CD4-positive, alpha-beta T cell treated with Interleukin-10 for 1 hour (primary cell): Measurements from ENCODE around the gene USP40.

Experiments used
- DNase-seq: peaks from one replicate; pipeline ENCODE4 v3.0.0-alpha.2; 2020

Gene USP40

DNA sequence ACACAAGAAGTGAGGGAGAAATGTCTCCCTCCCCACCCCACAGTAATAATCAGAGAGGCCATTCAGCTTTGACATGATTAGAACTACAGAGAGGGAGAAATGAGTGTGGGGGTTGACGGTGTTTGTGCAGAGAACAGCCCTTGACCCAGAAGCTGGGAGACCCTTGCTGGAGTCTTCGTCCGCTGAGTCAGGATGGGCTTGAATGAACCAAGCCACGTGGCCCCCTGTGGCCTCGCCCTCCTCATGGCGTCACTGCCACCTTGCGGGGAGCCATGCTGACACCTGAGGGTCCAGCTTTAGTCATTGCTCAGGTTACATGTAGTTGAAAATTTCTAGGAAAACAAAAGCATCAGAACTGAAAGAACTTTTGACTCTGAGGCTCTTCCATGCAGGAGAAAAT is 111.1 kb downstream of the USP40 start:
- no peak for DNase-seq

DNA sequence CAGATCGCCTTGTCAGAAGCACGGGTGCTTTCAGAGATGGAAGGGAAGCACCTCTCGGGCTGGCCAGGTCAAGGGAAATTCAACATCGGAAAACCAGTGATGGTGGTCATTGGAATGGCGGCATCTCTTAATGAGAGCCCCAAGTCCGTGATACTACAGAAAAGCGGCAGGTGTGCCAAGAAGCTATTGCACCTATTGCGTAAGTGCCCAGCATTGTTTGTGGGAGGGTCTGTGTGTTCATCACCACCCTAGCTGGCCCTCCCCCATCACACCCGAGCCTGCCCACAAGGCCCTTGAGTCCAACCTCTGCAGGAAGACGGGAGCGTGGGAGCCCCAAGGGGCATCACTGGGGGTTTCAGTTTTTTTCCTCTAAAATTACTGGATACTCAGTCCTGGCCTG is 111.6 kb downstream of the USP40 start:
- no peak for DNase-seq

DNA sequence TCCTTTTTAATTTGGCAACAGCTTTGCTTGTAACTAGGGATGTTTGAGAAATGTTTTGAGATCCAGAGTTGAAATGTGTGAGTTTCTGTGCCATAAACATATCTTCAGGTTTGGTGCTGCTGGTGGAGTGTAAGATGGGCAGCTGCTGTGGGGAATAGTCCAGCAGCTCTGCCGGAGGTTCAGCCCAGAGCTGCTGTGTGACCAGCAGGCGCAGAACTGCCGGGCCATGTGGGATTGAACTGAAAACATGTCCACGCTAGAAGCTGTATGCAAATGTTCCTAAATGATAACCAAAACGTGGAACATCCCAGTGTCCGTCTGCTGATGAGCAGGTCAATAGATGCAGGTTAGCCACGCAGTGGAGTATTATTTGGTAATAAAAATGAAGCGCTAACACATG is 112.7 kb downstream of the USP40 start:
- DNase-seq, result no peak

DNA sequence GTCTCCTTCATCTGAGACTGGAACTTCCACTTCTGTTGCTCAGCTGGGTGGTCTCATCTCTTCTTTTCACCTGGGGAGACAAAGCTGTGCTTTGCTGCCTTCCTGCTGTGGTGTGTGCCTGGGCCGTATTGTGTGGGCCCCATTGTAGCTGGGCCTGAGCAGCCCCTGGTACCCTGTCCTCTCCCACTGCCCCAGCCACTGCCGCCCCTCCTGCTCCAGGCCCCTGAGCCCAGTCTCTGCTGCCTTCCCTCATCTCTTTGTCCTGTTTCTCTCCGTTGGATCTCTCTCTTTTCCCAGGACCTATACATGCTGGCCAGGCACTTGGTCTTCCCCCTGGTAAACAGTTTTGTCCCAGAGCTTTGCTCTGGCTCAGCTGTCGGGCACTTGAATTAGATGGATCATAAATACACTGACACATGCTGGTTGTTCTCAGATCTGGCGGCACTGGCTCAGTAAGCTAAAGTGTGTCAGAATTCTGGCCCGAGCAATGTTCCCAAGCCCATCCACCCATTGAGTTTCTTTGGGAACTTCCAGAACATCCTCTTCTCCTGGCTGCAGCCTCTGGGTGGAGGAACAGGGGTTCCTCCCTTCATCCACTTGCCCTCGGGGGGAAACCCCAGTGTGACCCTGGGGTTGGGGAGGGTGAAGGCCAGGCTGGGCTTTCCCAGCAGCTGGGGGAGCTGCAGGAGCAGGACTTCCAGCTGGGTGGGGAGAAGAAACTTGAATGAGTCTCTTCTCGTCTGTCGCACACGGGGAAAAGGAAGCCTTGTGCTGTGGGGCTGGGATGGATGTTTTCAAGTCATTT is 113.3 kb downstream of the USP40 start:
- DNase-seq, result no peak

DNA sequence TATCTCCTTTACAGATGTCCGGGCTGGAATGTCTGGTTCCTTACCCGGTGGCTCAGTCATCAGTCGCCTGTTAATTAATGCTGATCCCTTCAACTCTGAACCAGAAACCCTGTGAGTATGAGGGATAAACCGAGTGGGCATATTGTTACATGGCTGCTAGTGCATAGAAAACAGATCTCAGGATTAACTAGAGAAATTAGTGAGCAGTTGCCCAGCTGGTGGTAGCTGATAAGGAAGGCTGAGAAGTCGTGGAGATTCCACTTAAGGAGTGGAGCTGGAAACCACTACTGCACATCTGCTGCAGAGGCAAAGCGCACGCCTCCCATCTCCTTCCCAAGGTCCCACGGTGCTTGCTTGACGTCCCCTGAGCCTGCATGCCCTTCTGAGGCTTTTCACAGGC is 114.6 kb downstream of the USP40 start:
- no peak for DNase-seq

DNA sequence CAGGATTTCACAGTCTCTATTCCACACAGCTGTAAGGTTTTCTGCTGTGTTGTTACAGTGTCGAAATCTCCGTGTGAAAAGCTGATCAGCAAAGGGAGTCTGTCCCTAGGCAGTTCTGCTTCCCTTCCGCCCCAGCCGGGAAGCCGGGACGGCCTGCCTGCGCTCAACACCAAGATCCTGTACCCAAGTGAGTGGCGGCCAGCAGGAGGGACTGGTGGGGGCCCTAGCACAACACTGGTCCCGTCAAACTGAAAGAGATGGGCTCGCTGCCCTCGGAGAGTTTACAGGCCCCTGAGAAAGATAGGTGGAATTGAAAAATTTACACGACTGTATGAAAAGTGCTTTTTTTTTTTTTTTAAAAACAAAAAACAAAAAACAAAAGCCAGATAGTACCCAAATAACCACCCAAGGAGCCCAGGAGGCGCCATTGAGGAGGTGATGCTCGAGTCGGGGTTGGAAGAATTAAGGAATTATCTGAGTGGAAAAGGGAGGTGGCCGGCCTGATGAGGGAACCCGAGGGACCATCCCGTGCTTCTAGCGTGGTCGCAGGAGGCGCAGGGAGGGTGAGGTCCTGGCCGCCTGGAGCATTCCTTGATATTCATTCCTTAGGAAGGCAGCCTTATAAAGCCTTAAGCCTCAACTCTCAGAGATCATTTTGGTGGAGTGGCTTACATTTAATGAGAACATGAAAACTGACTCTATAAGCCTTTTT is 115.6 kb downstream of the USP40 start:
- no peak for DNase-seq

DNA sequence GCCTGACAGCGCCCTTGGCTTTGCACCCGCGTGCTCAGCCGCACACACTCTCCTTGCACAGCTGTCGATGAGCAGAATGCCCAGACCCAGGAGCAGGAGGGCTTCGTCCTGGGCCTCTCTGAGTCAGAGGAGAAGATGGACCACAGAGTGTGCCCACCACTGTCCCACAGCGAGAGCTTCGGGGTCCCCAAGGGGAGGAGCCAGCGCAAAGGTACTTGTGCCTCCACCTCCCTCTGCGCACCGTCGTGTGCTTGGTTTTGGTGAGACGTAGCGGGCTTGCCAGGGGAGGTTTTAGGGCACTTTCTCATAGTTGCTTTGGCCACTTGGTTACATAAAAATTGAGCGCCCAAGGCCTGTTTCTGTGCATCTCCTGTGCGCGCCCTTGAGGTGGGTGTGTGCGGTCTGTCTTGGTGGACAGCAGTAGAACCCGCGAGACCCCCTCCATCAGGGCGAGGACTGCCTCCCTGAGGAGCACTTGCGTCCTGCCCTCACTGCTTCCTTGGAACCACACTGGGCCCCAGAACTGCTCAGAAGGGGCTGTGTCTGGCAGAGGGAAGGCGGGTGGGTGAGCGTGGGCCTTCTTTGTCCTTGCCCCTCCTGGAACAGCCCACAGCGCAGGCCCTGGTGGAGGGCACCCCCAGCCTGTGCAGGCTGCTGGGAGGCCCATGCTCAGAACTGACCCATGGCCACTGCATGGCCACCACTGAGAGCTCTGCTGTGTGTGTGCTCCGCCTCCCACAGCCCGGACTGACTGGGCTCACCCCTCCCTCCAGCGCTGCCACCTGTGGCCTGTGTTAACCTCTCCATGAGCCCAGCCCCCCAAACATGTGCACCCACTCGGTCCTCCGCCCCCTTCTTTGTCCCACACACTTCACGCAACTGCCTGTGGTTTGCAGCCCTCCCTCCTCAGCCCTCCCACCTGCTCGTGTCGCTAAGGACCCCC is 116.4 kb downstream of the USP40 start:
- no peak for DNase-seq

DNA sequence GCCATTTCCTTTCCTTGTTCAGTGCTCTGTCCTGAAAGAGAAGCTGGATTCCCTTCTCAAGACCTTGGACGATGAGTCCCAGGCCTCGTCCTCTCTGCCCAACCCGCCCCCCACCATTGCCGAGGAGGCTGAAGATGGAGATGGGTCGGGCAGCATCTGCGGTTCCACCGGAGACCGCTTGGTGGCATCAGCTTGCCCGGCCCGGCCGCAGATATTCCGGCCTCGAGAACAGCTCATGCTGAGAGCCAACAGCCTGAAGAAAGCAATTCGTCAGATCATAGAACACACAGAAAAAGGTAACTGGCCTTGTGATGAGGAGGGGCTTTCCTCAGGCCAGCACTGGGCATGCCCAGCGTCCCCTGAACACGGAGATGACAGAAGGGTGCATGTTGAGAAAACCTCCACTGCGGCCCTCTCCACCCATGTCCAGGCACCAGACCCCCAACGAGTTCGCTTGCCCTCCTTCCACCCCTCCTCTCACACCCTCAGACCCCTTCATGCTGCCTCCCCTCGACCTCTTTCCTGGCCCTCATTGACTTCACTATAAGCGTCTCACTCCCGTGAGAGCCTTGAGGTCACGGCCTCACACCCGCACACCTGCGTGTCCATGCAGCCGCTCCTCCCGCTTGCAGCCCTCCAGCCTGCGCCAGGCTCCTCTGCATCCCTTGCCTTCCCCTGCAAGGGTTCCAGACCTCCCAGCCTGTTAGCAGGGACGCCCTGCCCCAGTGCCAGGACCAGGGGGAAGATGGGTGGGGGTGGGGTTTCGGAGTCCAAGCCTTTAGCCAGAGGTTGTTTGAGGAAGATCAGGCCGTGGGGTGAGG is 117.3 kb downstream of the USP40 start:
- no peak for DNase-seq

DNA sequence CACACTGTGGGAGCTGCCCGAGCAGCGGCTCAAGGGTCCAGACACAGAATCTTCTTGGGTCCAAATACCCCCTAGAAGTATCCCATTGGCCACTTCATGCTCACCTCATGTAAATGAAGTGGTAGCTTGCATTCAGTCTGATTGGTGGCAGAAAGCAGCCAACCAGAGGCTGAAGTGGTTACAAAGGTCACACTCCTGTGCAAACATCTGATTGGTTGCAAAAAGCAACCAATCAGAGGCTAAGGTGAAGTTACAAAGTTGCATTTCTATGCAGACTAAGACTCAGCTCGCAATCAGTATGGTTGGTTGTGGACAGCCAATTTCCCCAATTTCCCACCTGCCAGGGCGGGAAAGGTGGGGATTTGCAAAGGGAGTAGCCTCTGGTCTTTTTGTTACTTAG is 118.0 kb downstream of the USP40 start:
- no peak for DNase-seq

DNA sequence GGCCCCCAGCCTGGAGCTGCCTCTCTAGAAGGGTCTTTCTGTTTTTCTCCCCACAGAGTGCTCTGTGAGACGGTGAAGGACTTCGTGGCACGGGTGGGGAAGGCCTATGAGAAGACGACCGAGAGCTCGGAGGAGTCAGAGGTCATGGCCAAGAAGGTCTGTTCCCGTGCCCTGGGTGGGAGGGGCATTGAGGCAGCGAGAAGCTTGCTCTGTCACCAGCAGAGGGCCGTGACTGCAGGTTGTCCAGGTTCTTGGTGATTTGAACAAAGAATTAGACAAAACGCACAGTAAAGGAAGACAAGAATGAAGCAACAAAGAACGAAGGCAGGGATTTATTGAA is 118.4 kb downstream of the USP40 start:
- no peak for DNase-seq

DNA sequence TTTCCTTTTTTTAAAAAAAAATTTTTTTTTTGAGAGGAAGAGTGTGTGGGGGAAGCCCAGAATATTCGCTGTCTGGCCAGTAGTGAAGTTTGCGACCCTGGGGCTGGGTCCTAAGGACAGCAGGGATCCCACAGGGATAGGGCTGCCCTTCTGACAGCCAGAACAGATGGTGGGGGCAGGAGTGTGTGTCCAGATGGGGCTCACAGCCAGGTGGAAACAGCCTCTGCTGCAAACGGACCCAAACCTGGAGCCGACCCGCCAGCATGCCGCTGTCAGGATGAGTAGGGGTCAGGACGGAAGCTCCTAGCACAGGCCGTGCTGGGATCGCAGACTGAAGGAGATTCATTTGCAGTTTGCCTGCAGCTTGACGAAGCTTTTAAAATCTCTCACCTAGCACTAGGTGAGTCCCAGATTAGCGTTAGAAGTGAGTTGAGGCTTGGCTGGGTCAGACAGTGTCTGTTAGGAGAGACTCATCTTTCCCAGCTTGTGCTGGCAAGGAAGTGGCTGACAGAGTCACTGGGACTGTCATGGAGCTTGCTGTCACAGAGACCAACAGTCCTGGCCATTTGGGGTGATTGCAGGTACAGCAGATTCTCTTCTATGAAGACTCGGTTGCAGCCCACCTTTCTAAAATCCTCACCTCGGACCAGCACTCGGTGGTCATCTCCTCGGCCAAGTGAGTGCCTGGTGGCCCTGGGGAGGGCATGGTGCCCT is 118.9 kb downstream of the USP40 start:
- DNase-seq, result no peak

DNA sequence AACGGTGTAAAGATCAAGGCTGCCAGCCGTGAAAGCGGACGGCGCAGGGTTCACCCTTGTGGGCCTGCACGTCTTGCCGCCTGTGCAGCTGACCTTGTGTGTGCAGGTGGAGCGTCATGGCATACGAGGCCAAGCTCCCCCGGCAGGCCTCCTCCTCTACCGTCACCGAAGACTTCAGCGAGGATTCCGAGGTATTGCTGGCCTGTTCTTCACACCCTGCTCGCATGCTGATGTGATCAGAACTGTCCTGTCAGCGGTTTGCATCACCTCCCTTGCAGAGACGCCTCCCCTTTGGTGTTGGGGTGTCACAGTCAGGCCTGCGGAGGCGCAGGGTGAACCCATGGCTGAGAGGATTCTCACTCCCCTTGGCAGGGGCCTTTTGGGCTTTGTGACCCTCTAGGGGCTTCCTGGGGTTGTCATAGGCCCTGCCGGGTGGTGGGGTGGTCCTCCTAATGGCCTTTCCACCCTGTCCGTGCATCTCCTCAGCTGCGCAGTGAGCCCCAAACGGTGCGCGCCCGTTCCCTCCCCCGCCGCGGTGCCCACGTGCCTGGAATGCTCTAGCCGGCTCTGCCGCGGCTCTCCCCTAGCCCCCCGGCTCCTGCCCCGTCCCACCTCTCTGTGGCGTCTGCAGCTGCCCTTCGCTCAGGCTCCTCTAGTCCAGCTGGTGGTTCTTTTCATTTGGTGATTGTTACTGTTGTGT is 119.8 kb downstream of the USP40 start:
- no peak for DNase-seq

DNA sequence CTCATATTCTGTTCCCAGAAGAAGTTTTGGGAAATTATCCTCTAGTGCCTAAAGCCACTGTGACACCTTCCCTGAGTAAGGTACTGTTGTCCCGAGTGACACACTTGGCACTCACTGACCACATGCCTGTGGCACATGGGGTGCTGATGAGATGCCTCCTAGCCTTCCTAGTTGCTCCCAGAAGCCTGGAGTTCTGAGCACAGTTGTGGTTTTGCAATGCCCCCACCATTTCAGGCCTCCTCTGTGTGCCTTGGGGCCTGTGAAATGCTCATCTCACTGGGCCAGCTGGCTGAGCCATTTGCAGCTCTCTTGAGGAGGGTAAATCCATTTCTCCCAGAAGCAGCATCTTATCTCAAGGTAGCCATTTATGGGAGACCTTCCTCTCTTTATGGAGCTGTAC is 120.5 kb downstream of the USP40 start:
- DNase-seq, result no peak

DNA sequence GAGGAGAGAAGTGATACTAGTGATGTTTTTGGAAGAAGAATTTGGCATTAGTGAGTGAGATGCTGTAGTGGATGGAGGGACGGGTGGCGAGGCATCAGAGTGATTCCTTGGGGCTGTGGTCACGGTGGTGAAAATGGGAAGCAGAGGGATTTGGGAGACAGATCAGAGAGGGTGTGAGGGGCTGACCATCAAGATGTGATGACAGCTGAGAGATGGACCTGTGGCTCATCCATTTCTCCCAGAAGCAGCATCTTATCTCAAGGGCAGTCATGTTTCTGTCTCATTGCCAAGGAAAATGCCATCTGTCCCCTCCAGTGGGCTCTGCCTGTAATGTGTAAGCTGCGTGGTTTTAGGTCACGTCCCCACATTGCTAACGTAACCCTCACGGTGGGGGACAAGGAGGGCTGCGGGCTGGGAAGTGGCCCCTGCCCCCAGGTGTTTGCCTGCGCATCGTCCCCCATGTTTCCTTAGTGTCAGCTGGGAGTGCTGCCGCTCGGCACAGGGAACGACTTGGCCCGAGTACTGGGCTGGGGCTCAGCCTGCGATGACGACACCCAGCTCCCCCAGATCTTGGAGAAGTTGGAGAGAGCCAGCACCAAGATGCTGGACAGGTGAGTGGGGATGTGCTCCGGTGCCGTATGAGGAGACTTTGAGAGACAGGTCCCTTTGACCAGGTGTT is 121.3 kb downstream of the USP40 start:
- no peak for DNase-seq

DNA sequence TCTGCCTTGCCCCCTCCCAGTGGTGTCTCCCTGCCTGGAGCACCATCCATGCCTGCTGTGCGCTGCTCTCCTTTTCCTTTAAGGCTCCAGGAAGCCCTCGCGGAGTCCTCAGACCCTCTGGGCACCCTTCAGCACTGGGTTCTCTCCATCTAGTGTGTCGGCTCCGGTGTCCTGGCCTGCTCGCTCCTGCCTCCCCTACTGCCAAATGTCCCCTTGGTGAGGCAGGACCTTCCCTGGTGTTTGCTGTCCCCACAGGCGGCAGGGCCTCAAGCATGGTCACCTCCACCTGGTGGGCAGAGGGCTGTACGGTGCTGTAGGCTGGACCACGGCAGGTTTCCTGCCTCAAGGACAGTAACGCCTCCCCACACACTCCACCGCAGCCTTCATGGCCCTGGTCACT is 122.1 kb downstream of the USP40 start:
- DNase-seq, result no peak

DNA sequence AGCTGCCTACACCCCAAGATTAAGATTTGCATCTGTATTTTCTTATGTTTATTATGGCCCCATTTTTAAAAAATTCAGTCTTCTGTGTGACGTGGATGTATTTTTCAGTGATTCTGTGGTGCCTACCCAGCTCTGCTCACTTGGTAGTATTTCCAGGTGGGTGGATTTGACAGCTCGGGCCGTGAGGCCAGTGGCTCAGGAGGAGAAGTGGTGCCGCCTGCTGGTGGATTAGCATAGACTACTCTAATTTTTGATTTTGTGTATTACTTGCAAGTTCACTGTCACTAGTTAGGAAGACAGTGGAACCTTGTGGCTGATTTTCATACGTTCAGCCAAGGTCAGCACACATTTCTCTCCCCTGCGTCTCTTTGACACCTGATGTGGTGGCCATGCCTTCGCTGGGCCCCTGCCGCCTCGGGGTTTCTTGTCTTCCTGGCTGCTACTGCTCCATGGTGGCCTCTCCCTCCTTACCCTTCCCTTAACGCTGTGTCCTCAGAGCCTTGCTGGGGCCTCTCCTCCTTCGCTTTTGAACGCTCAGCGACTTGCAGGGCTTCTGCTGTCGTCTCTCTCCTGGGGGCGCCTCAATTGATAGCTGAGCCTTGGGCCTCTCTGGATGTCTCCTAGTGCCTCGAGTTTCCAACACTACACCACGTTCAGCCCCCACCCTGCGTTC is 122.9 kb downstream of the USP40 start:
- peak; percentile 85 for DNase-seq

DNA sequence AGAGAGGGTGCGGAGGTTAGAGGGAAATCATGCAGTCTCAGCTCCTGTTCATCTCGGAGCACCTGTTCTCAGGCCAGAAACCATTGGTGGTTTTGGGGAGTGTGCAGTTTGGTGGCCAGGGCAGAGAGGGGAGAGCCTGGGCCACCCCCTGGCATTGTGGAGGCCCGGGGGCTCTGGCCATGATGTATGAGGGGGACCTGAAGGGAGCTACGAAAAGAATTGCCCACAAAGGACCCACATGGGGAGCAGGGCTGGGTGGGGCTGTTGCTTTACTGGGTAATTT is 124.6 kb downstream of the USP40 start:
- no peak for DNase-seq

DNA sequence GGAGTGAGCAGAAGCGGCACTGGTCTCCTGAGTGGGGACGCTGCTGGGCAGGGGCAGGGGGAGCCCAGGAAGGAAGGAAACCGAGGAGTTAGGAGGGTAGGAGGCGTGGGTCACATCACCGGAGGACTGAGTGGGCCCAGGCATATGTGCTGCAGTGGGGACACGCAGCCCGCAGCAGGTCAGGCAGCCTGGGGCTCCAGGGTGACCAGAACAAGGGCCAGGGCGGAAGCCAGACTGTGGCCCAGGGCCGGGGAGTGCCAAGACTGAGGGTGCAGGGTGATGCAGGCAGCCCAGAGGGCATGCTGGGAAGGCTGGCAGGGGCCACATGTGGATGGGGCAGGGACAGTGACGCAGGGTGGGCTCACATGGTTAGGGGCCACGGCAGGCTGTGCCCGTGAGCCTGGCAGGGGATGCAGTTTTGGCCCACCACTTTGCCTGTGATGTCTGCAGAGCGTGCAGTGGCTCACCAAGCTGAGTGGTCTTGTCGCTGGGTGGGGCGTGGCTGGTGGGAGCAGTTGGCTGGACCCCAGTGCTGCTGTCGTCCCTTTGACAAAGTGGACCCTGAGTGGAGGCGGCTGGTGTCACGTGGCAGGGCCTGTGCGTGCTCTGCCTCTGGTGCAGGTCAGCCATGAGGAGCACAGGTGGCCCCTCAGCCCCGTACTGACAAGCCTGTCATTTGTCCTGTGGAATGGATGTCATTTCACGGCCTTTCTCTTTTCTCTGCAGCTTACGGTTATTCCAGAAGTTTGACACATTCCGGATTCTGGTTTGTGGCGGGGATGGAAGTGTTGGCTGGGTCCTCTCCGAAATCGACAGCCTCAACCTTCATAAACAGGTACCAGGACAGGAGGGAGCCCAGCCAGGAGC is 125.2 kb downstream of the USP40 start:
- no peak for DNase-seq

DNA sequence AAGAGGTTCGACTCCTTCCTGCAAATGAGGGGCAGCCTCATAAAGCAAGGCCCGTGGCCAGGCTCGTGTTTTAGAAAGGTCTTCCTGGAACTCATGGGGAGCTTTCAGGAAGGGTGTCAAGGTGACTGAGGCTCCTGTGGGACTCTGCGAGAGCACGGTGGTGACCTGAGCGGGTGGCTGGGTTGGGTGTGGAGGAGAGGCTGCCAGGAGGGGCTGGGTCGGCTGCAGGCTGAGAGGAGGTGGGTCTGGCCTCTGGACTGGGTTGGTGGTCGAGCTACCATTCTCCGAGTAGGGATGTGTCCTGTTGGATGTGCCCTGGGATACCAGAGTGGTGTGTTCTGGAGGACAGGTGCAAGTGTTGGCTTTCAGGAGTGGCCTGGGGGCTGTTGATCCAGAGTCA is 125.9 kb downstream of the USP40 start:
- DNase-seq, result no peak
